K562 (cell line): ENCODE data around the gene FAM50B. TPM values are rescaled to one million over a fixed set of nuclear protein-coding genes. Genes with fewer than 3 reads are reported as not detected.

ENCODE experiments used
- ATAC-seq: fragments of 200-7000 bp; cut with Tn5 transposase; 3 replicates; pipeline ENCODE4 v1.9.1; 2020; ENCODE audit warnings: moderate library complexity
- BruUV-seq: library from RNA; stranded (reverse); fragments of 400-500 nt; replicated peaks from 2 replicates; lab custom pipeline; 2021; lab: Mats Ljungman, UMichigan
- CTCF ChIA-PET: fragments of 300-600 bp; formaldehyde crosslinking; extraction: SDS; loops from one replicate; lab custom pipeline; 2021; ENCODE audit warnings: low intra/inter-chr PET ratio; lab: Yijun Ruan, JAX
- POLR2A ChIA-PET: fragments of 300-600, 350-650 bp; sonication (Branson Sonifier 250); formaldehyde crosslinking; extraction: SDS; loops from one replicate; lab custom pipeline; 2021; ENCODE audit warnings: antibody characterized with exemption, inconsistent platforms; lab: Yijun Ruan, JAX
- DNase-seq, 4 experiments: peaks; one replicate each; pipeline versions ENCODE4 v3.0.0 to v3.0.0-alpha.2; 2011 to 2018; ENCODE audit warnings: low spot score in 3 of 4, mixed read lengths in 3 of 4; ENCODE audit errors: extremely low read depth in 1 of 4
- FAIRE-seq: peaks from 2 replicates; lab custom pipeline; 2011; peaks lifted over from hg19 to GRCh38; lab: Jason Lieb, UNC
- H2AFZ ChIP-seq: 2 replicates; pipeline ENCODE4 v1.6.0; 2011; ENCODE audit warnings: low read depth, low read length, control low read depth, inconsistent platforms
- H3K27ac ChIP-seq: fragments of 200-600 bp; 3 replicates; pipeline ENCODE4 v1.8.0; 2011; ENCODE audit warnings: low read depth, mild to moderate bottlenecking, control low read depth, inconsistent platforms, low read length, moderate library complexity, mixed read lengths; ENCODE audit errors: extremely low read depth
- H3K27me3 ChIP-seq, 2 experiments: fragments of 300-600 bp in 1 of 2; 2 replicates in 1 of 2; 3 replicates in 1 of 2; pipeline versions ENCODE4 v1.6.0 to v1.8.0; 2011; ENCODE audit warnings: inconsistent platforms in 2 of 2, low read length in 2 of 2, mild to moderate bottlenecking in 1 of 2, mixed read lengths in 1 of 2, moderate library complexity in 1 of 2; ENCODE audit not compliant: control insufficient read depth in 2 of 2, insufficient read depth in 2 of 2
- H3K36me3 ChIP-seq: fragments of 300-600 bp; 3 replicates; pipeline ENCODE4 v1.8.0; 2011; ENCODE audit warnings: mild to moderate bottlenecking, low read length, inconsistent platforms; ENCODE audit not compliant: control insufficient read depth, insufficient read depth
- H3K4me1 ChIP-seq, 2 experiments: fragments of 200-600 bp in 1 of 2; replicated peaks in 1 of 2; 2 replicates in 1 of 2; 3 replicates in 1 of 2; pipeline versions ENCODE4 v1.5.1 to v1.8.0; 2011; ENCODE audit warnings: inconsistent platforms in 2 of 2, low read length in 2 of 2, mild to moderate bottlenecking in 1 of 2, mixed read lengths in 1 of 2, moderate library complexity in 1 of 2; ENCODE audit not compliant: control insufficient read depth in 2 of 2, insufficient read depth in 2 of 2
- H3K4me2 ChIP-seq: 2 replicates; pipeline ENCODE4 v1.6.1; 2011; ENCODE audit warnings: low read length, control low read depth, inconsistent platforms, mixed read lengths; ENCODE audit not compliant: insufficient read depth
- H3K4me3 ChIP-seq: fragments of 200-600 bp; sonication (generic), shearing (Covaris generic); 2 replicates; pipeline ENCODE4 v1.5.1; 2016; ENCODE audit warnings: control low read depth, inconsistent platforms
- H3K79me2 ChIP-seq: fragments of 200-600 bp; 3 replicates; pipeline ENCODE4 v1.8.0; 2011; ENCODE audit warnings: low read length, inconsistent platforms; ENCODE audit not compliant: control insufficient read depth, insufficient read depth
- H3K9ac ChIP-seq, 2 experiments: 2 replicates each; pipeline versions ENCODE4 v1.6.0 to v1.6.1; 2011; ENCODE audit warnings: low read depth in 2 of 2, low read length in 2 of 2, control low read depth in 1 of 2, inconsistent platforms in 1 of 2, mild to moderate bottlenecking in 1 of 2, mixed read lengths in 1 of 2; ENCODE audit not compliant: insufficient read depth in 1 of 2
- H3K9me1 ChIP-seq: one replicate; pipeline ENCODE4 v1.6.0; 2011; ENCODE audit warnings: inconsistent platforms, mild to moderate bottlenecking, low read length, moderate library complexity; ENCODE audit not compliant: control insufficient read depth, insufficient read depth
- H3K9me3 ChIP-seq: replicated peaks from 2 replicates; pipeline ENCODE4 v1.5.1; 2011; ENCODE audit warnings: low read depth, low read length, inconsistent platforms; ENCODE audit not compliant: control insufficient read depth, insufficient read depth
- H4K20me1 ChIP-seq: replicated peaks from 2 replicates; pipeline ENCODE4 v1.6.1; 2011; ENCODE audit warnings: low read length, inconsistent platforms, mixed read lengths; ENCODE audit not compliant: control insufficient read depth, insufficient read depth
- CBFA2T3 ChIP-seq: fragments of 450-650 bp; IDR thresholded peaks from 2 replicates; pipeline ENCODE4 v1.6.1; 2017
- CGGBP1 ChIP-seq: fragments of 250-450 bp; sonication (Bioruptor Pico); IDR thresholded peaks from 2 replicates; pipeline ENCODE4 v1.9.0; 2021; ENCODE audit warnings: mild to moderate bottlenecking
- E2F1 ChIP-seq: sonication (generic); formaldehyde crosslinking; IDR thresholded peaks from 2 replicates; pipeline ENCODE4 v1.8.1; 2023; ENCODE audit warnings: mild to moderate bottlenecking, missing genetic modification reagents, moderate library complexity
- TEAD1 ChIP-seq, 2 experiments: fragments of 450-650 bp in 1 of 2; sonication (generic) in 1 of 2; formaldehyde crosslinking; IDR thresholded peaks; 2 replicates each; pipeline versions ENCODE4 v1.4.0 to v1.8.0; 2020 to 2022; ENCODE audit warnings: mild to moderate bottlenecking in 2 of 2, missing genetic modification reagents in 1 of 2
- WGBS: fragments of 100-300 bp; shearing (Covaris generic); methylation state at CpG from one replicate; pipeline ENCODE4 v1.1.6; 2016; ENCODE audit warnings: low coverage, mixed read lengths; ENCODE audit not compliant: insufficient coverage; ENCODE audit errors: missing lambda C conversion rate; 5-methylcytosine and 5-hydroxymethylcytosine counted together
- in situ Hi-C: fragments of 300-500 bp; cut with MboI; formaldehyde crosslinking; loops from 4 replicates; pipeline ENCODE4 v1.15.0; 2018; ENCODE audit warnings: inconsistent platforms, mixed read lengths
- intact Hi-C: fragments of 100-400 bp; cut with micrococcal nuclease; formaldehyde crosslinking; loops from 2 replicates; pipeline ENCODE4 v1.14.2; 2022
- polyA plus RNA-seq, 8 experiments: library from polyadenylated mRNA; depleted of rRNA in 4 of 8; stranded (reverse) in 5 of 8; unstranded in 3 of 8; fragments of >200 nt; fragmentation: Nextera tagmentation in 2 of 8; fragmentation: Illumina TruSeq in 1 of 8; extraction: Ambion mirVana in 2 of 8; extraction: Trizol in 1 of 8; gene quantifications; 2 replicates each; pipeline versions ENCODE4 v1.2.1 to v1.2.3, GENCODE V29; 2011 to 2014; ENCODE audit warnings: inconsistent platforms in 1 of 8, missing spikeins in 1 of 8
- total RNA-seq, 7 experiments: library from RNA; depleted of rRNA in 6 of 7; stranded (reverse); fragments of >200 nt in 6 of 7; fragmentation: Illumina TruSeq in 2 of 7; extraction: Trizol in 2 of 7; gene quantifications; 2 replicates each; pipeline versions ENCODE4 v1.2.1 to v1.2.3, GENCODE V29; 2011 to 2021; ENCODE audit warnings: low replicate concordance in 1 of 7

FAM50B gene
- total and polyA plus RNA-seq, 9 of the 15 experiments (the other 6 are each of a cell fraction or from before 2014, with no cell fraction given) = 0.09 to 0.16 (median 0.13) TPM; not detected in 6

GRCh38 chr6:3825851-3826581 lies 23.2 kb upstream of the FAM50B start:
- 8% methylated on average over 15 of the region's 15 CpGs for WGBS
- no peak for FAIRE-seq
- H3K4me3 ChIP-seq = no peak overlapping the region
- in situ Hi-C loops = no loop called here
- ATAC-seq = no peak
- H3K79me2 ChIP-seq = no peaks in the 10 kb centered on the region
- H3K36me3 ChIP-seq = no peaks in the 10 kb centered on the region
- no peak for DNase-seq
- no TSS peak for BruUV-seq
- CTCF ChIA-PET = interaction anchor here (0.6 to 1.2 kb wide), 3 partner anchors 77 to 152 kb away, joined by 3 to 4 read pairs (median 3); no protein-coding TSS in a partner anchor
- H3K9me1 ChIP-seq = no peaks in the 10 kb centered on the region
- peaks cover 46 to 78% of the 10 kb centered on the region in 2 experiments for H3K27me3 ChIP-seq
- no peak overlapping the region for H3K9ac ChIP-seq
- TF ChIP-seq CGGBP1 (CRISPR knock-in tag) (no peak), CBFA2T3 (no peak), TEAD1 (CRISPR knock-in tag; IDR thresholded peaks at IDR 0.05) (0 out of 4 replicates have a peak, but pooled peaks of 1 of the 2 experiments have one; percentile 32), E2F1 (no peak)
- H3K4me2 ChIP-seq = no peak overlapping the region
- intact Hi-C loops = loop anchor here (1.0 kb wide), 1 partner anchor 78 kb away; no protein-coding TSS in a partner anchor
- no peaks in the 10 kb centered on the region for H3K4me1 ChIP-seq
- POLR2A ChIA-PET = interaction anchor here (0.7 kb wide), 1 partner anchor 139 kb away, joined by 4 read pairs; no protein-coding TSS in a partner anchor
- H3K27ac ChIP-seq = no peak overlapping the region
- H4K20me1 ChIP-seq = 0 out of 2 replicates have a peak, but pooled peaks cover 5% of the 10 kb centered on the region
- H2AFZ ChIP-seq = no peak overlapping the region
- H3K9me3 ChIP-seq = no peaks in the 10 kb centered on the region
